HFFc6 (cell line): ENCODE results near the gene HERC3. TPM values are rescaled to one million over a fixed set of nuclear protein-coding genes. Genes with fewer than 3 reads are reported as not detected.

ENCODE experiments used
- DNase-seq: peaks from one replicate; pipeline ENCODE4 v3.0.0-alpha.2; 2018
- H3K27ac Mint-ChIP-seq: 2 replicates; pipeline ENCODE4 v1.8.0; 2020; ENCODE audit warnings: mild to moderate bottlenecking, mixed read lengths
- H3K27me3 Mint-ChIP-seq: 2 replicates; pipeline ENCODE4 v1.8.0; 2021; ENCODE audit warnings: mild to moderate bottlenecking, moderate library complexity, mixed read lengths; ENCODE audit not compliant: insufficient read depth
- H3K36me3 Mint-ChIP-seq: 2 replicates; pipeline ENCODE4 v1.8.0; 2021; ENCODE audit warnings: low read depth, mixed read lengths
- H3K4me1 Mint-ChIP-seq: 2 replicates; pipeline ENCODE4 v1.8.0; 2020; ENCODE audit warnings: low read depth, mixed read lengths
- H3K4me3 Mint-ChIP-seq: 2 replicates; pipeline ENCODE4 v1.8.0; 2020; ENCODE audit warnings: mild to moderate bottlenecking, moderate library complexity, mixed read lengths
- H3K9me3 Mint-ChIP-seq: 2 replicates; pipeline ENCODE4 v1.8.0; 2020; ENCODE audit warnings: mild to moderate bottlenecking, mixed read lengths
- total RNA-seq, 6 experiments: library from RNA; stranded (reverse); fragmentation: NEBNext Ultra II Directional; extraction: Animal tissue kit (Norgen Biotek cat#: 25700); gene quantifications; 2 replicates in 1 of 6; 3 replicates in 5 of 6; pipeline ENCODE4 v1.2.3, GENCODE V29; 2021
- TF ChIP-seq, protein P1 (sequence below): fragments of 200-600 bp; sonication (generic); IDR thresholded peaks from 2 replicates; pipeline ENCODE4 v1.5.0; 2021; ENCODE audit warnings: antibody characterized with exemption, mild to moderate bottlenecking

HERC3 gene
- total RNA-seq, 6 experiments from 2014 or later, result 16.5 to 32.2 (median 26.6) TPM

DNA sequence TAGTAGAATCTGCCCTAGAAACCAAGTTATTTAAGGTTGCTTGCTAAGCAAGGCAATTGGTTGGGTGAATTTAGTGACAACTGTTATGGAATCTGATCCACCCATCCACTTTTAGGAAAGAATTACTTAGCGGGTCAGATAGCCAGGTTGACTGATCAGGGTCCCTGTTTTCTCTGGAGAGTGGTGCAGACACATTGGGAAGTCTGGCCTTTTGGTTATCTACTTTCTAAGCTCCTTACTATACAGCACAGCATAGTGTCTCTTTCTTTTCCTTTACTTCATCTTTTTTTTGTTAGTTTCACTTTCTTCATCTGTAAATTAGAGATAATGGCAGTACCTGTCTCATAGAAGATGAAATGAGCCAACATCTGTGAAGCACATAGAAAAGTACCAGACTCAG lies 7.4 kb downstream of the HERC3 start:
- peaks cover 28% of the 10 kb centered on the region for H3K36me3 Mint-ChIP-seq
- TF ChIP-seq, protein P1, sequence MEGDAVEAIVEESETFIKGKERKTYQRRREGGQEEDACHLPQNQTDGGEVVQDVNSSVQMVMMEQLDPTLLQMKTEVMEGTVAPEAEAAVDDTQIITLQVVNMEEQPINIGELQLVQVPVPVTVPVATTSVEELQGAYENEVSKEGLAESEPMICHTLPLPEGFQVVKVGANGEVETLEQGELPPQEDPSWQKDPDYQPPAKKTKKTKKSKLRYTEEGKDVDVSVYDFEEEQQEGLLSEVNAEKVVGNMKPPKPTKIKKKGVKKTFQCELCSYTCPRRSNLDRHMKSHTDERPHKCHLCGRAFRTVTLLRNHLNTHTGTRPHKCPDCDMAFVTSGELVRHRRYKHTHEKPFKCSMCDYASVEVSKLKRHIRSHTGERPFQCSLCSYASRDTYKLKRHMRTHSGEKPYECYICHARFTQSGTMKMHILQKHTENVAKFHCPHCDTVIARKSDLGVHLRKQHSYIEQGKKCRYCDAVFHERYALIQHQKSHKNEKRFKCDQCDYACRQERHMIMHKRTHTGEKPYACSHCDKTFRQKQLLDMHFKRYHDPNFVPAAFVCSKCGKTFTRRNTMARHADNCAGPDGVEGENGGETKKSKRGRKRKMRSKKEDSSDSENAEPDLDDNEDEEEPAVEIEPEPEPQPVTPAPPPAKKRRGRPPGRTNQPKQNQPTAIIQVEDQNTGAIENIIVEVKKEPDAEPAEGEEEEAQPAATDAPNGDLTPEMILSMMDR, result no peak
- DNase-seq, result no peak
- H3K4me1 Mint-ChIP-seq, result peaks cover 51% of the 10 kb centered on the region
- no peaks in the 10 kb centered on the region for H3K9me3 Mint-ChIP-seq
- no peaks in the 10 kb centered on the region; the same call in 1 of the 2 replicates for H3K27me3 Mint-ChIP-seq
- peak overlapping the region; percentile 95 for H3K27ac Mint-ChIP-seq
- peak overlapping the region; percentile 83 for H3K4me3 Mint-ChIP-seq

DNA sequence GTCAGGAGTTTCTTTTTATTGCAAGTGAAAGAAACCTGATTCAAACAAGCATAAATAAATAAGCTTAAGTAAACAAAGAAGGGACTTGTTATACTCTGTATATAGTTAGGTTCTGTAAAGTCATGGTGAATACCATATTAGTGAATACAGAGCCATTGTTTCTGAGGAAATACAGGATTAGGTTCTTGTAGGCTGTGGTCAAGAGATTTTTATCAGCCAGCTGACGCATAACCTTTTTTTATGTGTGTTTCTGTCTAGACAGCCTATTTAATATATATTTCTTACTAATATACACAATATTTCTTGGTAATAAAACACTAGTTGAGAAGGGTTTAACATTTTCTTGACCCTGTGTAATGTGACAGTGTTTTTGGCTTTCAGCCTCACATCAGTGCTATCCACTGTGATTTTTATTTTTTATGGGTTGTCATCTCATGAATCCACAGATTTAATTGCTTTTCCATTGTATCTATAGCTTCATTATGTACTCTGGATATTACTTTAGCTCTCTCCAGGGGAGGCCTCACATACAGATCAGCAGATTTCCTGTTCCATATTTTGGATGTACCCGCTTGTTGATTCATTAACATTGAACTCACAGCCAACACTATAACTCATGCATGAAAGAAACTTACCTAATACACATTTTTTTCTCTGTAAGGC lies 8.0 kb downstream of the HERC3 start:
- Mint-ChIP-seq H3K4me3 (peak overlapping the region; percentile 83), H3K27ac (peak overlapping the region; percentile 95)
- TF ChIP-seq, protein P1, result no peak

DNA sequence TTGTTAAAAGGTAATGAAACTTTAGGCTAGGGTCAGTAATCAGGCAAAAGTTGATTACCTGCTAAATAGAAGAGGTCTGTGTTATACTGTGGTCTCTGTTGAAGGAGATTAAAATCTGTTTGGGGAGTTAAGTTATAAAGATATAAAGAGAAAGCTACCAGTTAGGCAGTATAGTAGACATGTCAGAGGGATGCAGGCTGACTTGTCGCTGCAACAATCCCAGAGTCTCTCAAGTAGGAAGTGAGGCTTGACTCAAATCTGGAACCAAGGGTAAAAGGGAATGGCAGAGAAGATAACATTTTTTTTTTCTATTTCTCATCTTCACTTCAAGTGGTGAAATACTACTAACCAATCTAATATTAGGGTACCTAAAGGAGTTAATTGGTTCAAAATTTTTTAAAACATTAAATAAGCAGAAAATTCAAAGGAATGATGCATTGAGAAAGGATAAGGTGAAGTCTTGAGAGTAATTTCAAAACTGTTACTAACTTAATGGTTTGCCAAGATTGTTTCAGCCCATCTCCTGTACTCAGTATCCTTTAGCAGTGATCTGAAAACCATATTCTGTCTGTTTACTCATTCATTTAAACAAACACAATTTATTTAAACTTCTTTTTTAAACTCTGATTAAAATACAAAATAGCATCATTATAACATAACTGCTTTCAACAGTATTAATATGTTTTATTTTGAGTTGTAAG lies 12.8 kb downstream of the HERC3 start:
- H3K9me3 Mint-ChIP-seq, result no peaks in the 10 kb centered on the region
- H3K27me3 Mint-ChIP-seq, result no peaks in the 10 kb centered on the region; the same call in 1 of the 2 replicates
- peaks cover 28% of the 10 kb centered on the region for H3K4me1 Mint-ChIP-seq
- H3K27ac Mint-ChIP-seq, result no peak overlapping the region
- TF ChIP-seq, protein P1, result no peak
- H3K4me3 Mint-ChIP-seq, result no peak overlapping the region
- no peak for DNase-seq
- peaks cover 39% of the 10 kb centered on the region for H3K36me3 Mint-ChIP-seq

More for the DNA sequence above, 8.0 kb downstream of the HERC3 start:
- peaks cover 49% of the 10 kb centered on the region for H3K4me1 Mint-ChIP-seq
- peaks cover 32% of the 10 kb centered on the region for H3K36me3 Mint-ChIP-seq
- H3K9me3 Mint-ChIP-seq, result no peaks in the 10 kb centered on the region
- peak; percentile 93 for DNase-seq
- H3K27me3 Mint-ChIP-seq, result no peaks in the 10 kb centered on the region; the same call in 1 of the 2 replicates

DNA sequence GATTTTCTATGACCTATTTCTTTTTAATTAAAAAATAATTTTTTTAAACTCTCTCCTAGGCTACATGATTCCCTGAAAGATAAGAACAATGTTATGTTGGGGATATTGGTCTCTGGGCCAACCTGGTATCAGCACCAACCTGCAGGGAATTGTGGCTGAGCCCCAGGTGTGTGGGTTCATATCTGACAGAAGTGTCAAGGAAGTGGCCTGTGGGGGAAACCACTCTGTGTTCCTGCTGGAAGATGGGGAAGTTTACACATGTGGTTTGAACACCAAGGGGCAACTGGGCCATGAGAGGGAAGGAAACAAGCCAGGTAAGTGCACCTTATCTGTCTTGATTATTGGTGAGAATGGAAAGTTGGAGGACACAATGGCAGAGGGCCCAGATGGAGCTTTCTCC lies 13.5 kb downstream of the HERC3 start:
- Mint-ChIP-seq H3K27me3 (no peaks in the 10 kb centered on the region; the same call in 1 of the 2 replicates), H3K36me3 (peaks cover 44% of the 10 kb centered on the region), H3K4me1 (peaks cover 28% of the 10 kb centered on the region), H3K4me3 (no peak overlapping the region), H3K9me3 (no peaks in the 10 kb centered on the region), H3K27ac (no peak overlapping the region)
- DNase-seq, result no peak
- TF ChIP-seq, protein P1, result no peak

DNA sequence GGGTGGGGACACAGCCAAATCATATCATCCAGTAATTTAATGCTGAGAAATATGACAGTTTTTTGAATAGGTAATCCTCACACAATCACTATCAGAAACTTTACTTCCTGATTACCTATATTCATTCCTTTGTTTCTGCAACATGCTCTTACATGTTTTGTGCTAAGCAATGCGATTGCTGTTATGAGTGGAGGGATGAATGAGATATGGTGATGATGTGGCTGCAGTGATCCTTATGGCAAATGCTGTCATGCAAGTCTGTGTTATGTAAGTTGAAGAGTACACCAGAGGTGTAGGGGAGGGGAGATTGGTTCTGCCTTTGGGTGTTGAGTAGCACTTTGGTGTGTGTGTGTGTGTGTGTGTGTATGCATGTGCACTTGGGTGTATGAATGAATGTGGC lies 14.6 kb downstream of the HERC3 start:
- Mint-ChIP-seq H3K36me3 (peaks cover 44% of the 10 kb centered on the region), H3K4me1 (peaks cover 31% of the 10 kb centered on the region), H3K9me3 (no peaks in the 10 kb centered on the region), H3K27me3 (no peaks in the 10 kb centered on the region; the same call in 1 of the 2 replicates), H3K4me3 (no peak overlapping the region), H3K27ac (no peak overlapping the region)
- TF ChIP-seq, protein P1, result no peak
- no peak for DNase-seq
